H54 (cell line): ENCODE measurements around the gene ANKRD6.

Experiments
- DNase-seq: peaks from one replicate; pipeline ENCODE4 v3.0.0; 2011; ENCODE audit warnings: low spot score, mixed read lengths; ENCODE audit not compliant: insufficient read length
- FAIRE-seq: peaks from 3 replicates; lab custom pipeline; 2011; peaks lifted over from hg19 to GRCh38; lab: Jason Lieb, UNC
- POLR2A ChIP-seq: IDR thresholded peaks from 2 replicates; pipeline ENCODE4 v1.6.1; 2011; ENCODE audit warnings: low read depth, mild to moderate bottlenecking, low read length

Gene ANKRD6

GRCh38 chr6:89409461-89410035 is 23.4 kb upstream of the ANKRD6 start:
- no peak for DNase-seq

DNA sequence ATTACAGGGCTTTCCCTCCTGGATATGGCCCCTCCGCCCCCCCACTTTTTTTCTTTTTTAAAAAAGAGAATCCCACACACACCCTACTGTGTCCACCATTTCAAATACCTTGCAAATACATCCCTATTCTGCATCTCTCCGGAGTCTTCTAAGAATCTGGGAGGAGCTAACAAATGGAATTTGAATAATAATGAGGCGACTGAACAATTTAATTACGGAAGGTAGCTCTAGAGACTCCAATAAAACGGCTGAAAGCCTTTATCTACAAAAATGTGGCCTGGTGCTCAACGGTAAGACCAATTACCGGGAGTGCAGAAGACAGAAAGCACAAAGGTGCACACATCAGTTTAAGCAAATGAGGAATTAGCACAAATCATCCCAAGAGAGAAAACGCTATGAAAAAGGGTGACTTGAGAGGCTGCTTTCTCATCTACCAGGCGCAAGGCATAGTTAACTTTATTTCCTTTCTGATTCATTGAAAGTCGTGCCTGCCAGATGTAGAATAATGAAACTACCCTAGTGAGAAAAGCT is 22.7 kb upstream of the ANKRD6 start:
- no peak for FAIRE-seq
- DNase-seq, result no peak
- TF ChIP-seq POLR2A, result no peak

More at GRCh38 chr6:89409461-89410035, 23.4 kb upstream of the ANKRD6 start:
- no peak for TF ChIP-seq POLR2A
- FAIRE-seq, result no peak

- DNase-seq, result no peak
- no peak for FAIRE-seq
- TF ChIP-seq POLR2A, result no peak
Observed at GRCh38 chr6:89410788-89411144, 22.2 kb upstream of the ANKRD6 start.

DNA sequence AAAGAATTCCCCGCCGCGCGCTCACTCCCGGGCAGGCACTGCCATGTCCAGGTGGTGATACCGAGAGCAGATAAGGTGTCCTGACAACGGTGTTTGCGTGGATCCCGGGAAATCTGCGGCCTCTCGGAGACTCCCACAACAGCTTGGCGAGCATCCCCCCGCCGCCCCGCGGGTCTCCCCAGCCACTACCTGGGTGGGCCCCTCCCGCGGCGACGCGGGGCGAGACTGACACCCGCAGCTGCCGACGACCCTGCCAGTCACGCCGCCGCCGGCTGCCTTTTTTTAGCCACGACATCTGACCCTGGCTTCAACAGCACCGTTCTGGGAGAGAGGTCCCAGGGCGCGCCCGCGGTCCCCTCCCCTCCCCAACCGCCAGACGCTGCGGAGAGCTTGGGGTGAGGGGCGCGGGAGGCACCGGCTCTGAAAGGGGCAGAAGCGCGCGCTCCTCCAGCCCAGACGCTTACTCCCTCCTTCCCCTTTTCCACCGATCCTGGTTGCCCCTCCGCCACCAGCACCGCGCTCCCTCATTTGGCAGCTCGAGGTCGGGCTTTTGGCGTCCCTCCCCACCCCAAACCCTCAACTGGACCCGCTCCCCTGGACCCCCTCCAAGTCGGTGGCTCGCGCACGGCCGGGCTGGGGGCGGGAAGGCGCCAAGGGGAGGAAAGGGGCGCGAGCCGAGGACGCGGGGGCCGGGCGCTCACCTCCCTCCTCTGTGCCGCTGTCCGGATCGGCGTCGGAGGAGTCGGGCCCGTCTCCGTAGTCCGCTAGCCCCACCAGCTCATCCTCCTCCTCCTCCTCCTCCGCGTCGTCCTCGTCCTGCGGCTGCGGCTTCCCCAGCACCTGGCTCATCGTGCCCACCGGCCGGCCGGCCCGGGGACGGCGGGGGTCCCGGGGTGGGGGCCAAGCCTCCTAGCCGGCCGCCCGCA is 21.5 kb upstream of the ANKRD6 start:
- DNase-seq (no peak), FAIRE-seq (no peak)
- TF ChIP-seq POLR2A, result no peak

- FAIRE-seq, result no peak
- no peak; the same call in 1 of the 2 replicates for TF ChIP-seq POLR2A
- peak; percentile 83 for DNase-seq
Observed at GRCh38 chr6:89412071-89413005, 20.6 kb upstream of the ANKRD6 start, which contains the start of gene RRAGD. Gene RRAGD, minus strand, starts transcription at chr6:89412273. Its CDS starts 280 bp downstream, at chr6:89411993.

DNA sequence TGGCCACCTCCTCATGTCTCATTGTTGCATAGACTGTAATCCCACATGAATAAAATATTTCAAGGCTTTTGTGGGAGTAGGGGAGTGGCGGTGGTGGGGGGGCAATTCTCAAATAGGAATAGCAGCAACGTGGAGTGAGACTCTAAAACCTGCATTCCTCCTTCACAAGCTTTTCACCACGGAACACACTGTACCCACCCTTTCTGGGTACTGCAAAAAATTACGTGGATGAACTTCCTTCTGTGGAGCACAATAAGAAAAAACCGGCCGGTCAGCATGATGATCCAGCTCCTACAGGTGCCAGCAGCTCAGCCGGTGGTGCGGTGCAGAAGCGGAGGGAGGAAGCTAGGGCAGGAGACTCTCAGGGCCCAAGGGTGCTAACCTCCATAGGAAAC is 19.9 kb upstream of the ANKRD6 start:
- TF ChIP-seq POLR2A, result no peak
- DNase-seq, result no peak
- no peak for FAIRE-seq

- TF ChIP-seq POLR2A, result no peak
- DNase-seq (no peak), FAIRE-seq (no peak)
Observed at GRCh38 chr6:89414215-89414614, 18.7 kb upstream of the ANKRD6 start.

DNA sequence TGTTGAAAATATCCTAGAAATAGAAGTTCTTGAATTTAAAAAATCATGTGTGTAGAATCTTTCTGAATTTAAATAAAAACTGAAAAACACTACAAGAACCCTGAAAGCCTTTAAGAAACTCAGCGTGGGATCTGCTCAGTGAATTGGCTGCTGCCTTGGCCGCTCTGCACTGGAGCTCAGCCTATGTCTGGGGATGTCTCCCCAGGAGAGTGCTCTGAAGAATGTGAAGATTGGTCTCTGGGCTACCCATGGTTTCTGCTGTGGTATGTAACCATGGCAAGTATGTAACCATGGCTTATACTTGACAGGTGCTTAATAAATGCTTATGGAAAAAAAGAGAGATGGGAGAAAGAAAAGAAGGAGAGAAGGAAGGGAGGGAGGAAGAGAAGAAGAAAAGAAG is 17.8 kb upstream of the ANKRD6 start:
- no peak for TF ChIP-seq POLR2A
- no peak for FAIRE-seq
- DNase-seq, result no peak

DNA sequence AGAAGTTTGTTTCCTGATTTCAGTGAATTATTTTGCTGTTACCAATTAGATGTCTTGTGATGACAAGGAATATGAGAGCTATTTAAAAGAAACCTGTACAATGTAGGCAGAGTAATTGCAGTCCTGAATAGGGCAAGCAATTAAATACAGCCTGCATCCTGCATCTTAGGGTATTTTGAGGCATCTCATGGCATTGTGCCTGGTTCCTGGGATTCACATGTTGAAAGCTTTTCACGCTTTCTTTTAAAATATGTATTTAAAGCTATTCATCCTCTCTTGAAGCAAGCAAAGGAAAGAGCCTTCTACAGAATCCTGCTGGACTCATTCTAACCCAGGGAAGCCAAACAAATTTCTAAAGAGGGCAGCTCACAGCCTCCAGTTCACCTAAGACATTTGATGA is 16.2 kb upstream of the ANKRD6 start:
- no peak for TF ChIP-seq POLR2A
- FAIRE-seq, result no peak

GRCh38 chr6:89430201-89430962 is 2.6 kb upstream of the ANKRD6 start:
- DNase-seq (no peak), FAIRE-seq (no peak)
- TF ChIP-seq POLR2A, result no peak

More for the DNA sequence above, 16.2 kb upstream of the ANKRD6 start:
- no peak for DNase-seq

GRCh38 chr6:89433252-89434149 is 549 bp downstream of the ANKRD6 start:
- FAIRE-seq, result no peak

DNA sequence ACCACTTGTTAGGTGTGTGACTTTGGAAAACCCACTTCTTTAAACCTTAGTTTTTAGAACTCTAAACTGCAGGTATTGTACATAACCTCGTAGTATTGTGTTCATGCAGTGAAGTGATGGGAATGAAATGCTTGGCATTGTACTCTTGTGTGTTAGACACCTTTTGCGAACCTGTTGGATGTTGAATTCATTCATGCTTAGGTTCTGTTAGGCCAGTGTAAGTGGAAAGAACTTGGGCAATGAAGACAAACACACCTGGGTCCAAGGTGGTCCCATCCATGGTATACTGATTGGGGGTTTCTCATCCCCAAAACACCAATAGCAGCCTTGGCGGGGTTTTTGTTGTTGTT is 1.2 kb downstream of the ANKRD6 start:
- DNase-seq, result no peak
- no peak for FAIRE-seq
- TF ChIP-seq POLR2A, result no peak

More at GRCh38 chr6:89433252-89434149, 549 bp downstream of the ANKRD6 start:
- no peak for TF ChIP-seq POLR2A
- no peak for DNase-seq
